HG03354 (cell line): ENCODE results near the gene MYRIP.

Source experiments
- ATAC-seq: cut with Tn5 transposase; IDR thresholded peaks from one replicate; pipeline ENCODE4 v1.9.1; 2021; ENCODE audit warnings: mild to moderate bottlenecking; ENCODE audit not compliant: unreplicated experiment, poor library complexity, severe bottlenecking

Gene MYRIP

DNA sequence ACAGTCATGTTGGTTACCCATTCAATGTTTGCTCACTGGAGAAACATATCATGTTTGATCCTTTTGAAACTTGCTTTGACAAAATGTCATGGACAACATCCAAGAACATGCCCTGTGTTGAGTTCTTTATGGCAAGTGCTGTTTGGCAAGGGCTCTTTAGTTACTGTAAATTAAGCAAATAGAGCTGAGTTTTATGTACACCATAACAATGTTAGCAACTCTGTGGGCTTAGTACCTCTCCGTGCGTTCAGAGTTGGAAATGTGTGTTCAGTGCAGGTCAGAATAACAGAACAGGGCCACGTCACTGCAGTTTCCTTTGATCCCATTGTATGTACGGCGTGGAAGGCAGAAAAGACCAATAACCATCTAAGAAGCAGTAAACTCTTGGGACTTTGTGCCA lies 132.5 kb downstream of the MYRIP start:
- no peak for ATAC-seq

DNA sequence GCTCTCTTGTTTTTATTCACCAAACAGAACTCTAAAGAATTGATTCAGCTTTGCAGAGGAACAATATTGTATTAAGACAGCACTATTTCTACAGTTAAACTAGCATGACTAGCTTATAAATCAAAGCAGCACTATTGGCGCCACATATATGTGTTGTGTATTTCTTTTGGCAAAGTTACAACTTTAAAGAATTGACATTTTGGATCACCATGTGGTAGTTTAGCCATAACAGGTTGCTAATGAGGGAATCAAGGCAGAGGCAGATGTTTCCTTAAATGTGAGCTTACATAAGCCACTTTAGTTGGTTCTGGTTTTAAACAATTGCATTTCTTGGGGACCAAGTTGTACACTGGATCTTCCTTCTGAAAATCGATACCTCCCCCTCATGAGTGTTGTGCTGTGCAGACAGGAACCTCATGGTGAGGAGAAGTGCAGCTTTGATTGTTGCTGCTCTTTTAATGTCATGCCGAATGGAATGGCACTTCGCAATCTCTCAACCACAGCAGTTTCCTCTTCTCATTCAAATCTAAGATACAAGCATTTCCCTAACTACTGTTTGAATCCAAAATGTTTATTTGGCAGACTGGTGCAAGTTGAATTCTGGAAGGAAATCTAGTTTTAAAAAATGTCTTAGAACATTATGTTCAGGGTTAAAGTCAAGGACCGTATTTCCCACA lies 151.2 kb downstream of the MYRIP start:
- no peak for ATAC-seq

DNA sequence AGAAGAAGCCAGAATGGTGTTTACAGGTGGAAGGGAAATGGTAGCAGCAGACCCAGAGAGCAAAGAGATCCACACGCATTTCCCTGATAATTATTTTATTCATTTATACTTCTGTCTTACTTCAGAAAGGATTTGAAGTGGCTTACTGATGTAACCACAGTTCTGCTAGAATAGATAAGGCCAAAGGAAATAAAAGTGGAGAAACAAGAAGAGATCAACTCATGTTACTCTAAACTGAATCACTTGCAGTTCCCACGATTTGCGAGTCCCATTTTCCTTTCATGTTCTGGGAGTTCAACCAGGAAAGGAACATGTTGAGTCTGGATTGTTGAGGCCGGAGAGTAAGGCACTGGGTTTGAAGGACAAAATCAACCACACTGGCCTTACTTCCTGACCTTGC lies 151.8 kb downstream of the MYRIP start:
- ATAC-seq, result no peak

DNA sequence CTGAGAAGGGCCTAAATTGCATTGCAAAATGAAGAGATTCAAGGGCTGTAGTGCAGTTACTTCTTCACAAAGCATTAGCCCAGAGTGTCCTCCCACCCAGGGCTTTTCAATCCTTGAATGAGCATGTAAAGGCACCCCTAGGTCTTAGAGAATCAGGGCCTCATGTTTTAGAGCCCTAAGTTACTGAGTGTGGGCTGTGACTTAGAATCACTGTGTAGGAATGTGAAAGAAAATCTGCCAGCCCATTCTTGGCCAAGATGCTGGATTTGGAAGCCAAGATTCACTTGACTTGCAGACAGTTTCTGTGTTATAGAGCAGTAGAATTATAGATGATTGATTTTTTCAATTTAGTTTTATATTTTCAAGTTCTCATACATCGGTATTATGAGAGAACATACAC lies 153.2 kb downstream of the MYRIP start:
- ATAC-seq, result no peak

DNA sequence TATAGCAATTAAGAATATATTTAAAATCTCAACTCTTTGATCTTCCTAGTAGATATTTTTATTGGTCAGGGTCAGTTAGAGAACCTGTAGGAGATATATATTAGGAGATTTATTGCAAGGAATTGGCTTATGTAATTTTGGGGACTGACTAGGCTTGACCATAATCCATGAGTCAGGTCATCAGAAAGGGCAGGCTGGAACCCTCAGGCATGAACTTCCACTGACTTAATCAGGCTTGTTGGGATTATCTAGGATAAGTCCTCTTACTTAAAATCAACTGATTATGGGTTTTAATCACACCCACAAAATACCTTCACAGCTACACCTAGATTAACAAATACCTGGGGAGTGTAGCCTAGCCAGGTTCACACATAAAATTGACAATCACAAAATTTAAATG lies 156.1 kb downstream of the MYRIP start:
- ATAC-seq, result no peak

DNA sequence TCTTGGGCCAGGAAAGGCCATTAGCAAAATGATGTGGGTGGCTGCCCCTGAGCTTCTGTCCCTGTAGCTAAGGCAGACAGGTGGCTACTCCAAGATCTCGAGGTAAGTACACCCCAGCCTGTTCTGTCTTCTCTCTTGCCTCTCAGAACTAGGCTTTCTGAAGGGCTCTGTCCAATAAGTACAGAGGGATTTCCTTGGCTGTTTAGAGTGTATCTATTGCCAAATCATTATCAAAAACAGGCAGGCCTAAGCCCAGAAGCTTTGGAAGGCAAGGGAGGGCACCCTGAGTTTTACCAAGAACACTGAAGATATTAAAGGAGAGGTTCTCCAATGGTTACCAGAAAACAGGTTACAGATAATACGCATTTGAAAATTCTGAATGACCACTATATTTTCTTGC lies 156.6 kb downstream of the MYRIP start:
- ATAC-seq, result no peak

DNA sequence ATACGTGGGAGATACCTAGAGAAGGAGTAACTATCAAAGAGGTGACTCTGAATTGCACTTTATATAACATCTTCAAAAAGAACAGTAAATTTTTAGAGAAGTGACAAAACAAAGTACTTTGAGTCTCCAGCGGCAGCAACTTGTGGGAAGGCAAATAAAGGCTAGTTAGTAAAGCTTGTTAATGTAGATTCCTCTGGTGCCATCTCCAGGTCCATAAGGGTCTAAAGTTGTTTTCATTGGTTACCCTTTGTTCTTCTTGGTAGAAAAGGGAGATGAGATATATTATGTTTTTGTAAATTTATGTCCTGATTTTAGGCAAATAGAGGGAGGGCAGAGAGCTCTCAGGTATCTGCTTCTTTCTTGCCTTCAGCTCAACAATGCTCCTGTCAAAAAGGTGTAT lies 161.6 kb downstream of the MYRIP start:
- no peak for ATAC-seq

DNA sequence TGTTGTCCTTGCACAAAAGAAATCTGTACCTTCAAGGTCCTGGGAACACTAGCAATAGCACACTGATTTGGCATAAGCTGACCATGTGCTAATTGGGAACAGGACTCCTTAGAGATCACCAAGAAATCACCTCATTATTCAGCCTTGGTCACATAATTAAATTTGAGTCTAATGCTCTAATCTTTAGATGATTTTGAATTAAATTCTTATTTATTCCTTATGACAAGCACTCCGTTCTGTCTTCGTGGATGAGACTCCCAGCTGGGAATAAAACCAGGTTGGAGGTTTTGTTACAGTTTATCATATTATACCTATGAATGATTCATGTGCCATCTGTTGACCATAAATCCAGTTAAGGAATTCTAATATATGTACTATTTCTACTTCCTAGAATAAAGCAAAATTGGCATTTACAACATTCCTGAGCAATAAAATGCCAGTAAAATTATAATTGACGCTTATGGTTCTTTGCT lies 162.2 kb downstream of the MYRIP start:
- no peak for ATAC-seq

DNA sequence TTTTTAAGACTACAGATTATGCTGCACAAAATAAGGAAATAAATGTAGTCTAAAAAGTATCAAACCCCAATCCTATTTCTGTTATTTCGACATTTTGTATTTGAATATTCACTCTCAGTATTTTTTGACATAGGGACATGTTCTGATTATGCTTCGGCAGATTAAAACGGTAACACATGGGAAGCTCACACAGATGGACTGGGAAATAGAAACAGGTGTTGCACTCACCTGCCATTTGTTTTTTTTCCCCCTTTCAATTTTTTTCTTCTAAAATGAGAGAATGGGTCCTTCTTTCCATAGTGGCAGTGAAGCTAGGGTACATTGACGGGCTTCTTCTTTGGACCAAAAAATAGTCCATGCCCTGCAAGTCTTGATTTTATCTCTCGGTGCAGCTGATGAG lies 163.1 kb downstream of the MYRIP start:
- ATAC-seq, result no peak

DNA sequence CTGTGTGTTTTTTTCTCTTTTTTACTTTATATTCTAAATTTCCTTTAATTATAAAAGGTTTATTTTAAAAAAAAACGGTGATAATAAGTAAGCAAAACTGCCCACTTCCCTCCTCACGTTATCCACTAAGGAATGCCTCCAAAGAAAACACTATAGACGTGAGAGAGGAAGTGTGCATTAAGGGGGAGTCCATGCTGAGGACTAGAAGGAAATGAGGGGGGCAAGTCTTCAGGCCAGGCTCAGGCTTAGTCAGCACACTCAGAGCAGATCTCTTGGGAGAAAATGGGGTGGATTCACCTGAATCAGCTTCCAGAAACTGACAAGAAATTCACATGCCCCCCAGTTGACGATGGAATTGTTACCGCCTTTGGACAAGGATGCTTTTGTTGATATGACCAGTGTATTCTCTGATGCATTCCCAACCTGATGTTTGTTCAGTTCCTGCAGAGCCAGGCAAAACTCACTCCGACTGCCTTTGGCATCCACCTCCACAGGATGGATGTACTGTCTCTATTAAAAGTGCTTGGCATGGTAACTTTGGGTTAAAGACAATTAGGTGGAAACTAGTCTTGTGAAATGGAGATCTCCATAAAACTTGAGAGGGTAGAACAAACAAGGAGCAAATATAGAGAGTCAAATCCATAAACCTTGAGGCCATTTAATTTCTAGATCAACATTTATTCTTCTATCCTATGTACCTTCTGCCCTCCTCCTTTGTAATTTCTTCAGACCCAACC lies 167.8 kb downstream of the MYRIP start:
- no peak for ATAC-seq

DNA sequence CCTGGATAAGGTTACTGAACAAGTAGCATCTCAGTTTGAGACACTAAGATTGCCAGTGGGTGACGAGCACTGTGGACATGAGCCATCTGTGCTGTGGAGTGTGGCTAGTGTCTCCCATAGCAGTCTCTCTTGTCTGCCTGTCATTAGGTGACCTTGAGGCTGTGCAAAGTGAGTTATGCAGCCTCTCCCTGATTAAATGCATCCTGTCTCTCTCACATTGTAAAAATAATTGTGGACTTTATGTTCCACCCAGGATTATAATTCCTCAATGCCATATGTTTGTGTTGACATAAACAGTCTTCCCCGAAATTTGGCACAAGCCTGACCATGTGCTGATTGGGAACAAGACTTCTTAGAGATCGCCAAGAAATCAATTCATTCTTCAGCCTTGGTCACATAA lies 168.9 kb downstream of the MYRIP start:
- no peak for ATAC-seq

DNA sequence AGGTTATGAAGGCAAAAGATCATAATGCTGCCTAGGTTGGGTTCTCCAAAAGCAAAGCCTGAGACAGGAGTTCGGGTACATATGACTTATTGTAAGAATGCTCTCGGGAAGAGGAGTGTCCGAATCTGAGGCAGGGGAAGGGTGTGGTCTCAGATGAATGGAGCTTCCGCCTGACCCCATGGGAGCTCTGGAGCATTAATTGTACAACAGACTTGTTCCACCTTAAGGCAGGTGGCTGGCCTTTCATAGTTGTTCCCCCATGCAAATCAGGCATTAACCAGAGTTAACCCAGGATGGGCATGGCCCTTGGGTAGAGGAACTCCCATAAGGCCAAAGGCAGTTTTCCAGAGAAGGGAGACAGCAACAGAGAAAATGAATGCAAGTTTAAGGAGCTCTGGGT lies 170.6 kb downstream of the MYRIP start:
- no peak for ATAC-seq

DNA sequence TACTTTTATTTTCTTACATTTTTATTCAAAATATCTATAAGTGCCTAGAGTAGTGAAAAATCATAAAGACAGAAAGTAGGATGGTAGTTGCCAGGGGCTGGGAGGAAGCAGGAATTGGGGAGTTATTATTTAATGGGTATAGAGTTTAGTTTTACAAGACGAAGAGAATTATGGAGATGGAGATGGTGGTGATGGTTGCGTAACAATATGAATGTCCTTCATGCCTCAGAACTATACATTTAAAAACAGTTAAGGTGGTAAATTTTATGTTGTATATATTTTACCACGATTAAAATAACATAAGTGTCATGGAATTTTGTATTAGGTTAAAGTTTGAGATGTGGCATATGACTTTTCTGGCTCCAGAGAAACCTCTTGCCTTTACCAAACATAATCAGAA lies 171.4 kb downstream of the MYRIP start:
- ATAC-seq, result no peak

DNA sequence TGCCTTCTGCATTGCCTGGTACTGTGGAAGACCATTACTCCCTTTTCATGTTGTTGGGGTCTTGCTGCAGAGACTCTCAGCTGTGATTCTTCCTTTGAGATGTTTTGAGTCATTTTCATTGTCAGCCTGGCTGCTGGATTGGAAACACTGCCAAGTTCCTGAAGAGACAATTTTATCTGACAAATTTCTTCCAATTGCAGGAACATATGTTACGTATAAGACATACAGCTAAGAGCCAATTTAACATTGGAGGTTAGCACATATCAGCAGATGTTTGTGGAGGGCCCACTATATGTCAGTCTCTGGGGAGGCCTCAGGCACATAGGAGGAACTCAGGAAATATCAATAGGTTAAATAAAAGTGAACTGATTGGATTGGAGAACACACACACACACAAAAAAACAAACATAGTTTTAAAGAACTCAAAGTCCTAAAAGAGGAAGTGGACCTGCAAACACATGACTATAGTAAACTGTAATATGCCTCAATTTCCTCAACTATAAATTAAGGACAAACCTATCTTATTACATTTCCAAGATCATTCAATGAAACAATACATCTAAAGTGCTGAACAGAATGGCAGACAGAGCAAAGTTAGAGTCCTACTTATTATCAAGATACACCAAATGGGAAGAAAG lies 172.3 kb downstream of the MYRIP start:
- no peak for ATAC-seq

DNA sequence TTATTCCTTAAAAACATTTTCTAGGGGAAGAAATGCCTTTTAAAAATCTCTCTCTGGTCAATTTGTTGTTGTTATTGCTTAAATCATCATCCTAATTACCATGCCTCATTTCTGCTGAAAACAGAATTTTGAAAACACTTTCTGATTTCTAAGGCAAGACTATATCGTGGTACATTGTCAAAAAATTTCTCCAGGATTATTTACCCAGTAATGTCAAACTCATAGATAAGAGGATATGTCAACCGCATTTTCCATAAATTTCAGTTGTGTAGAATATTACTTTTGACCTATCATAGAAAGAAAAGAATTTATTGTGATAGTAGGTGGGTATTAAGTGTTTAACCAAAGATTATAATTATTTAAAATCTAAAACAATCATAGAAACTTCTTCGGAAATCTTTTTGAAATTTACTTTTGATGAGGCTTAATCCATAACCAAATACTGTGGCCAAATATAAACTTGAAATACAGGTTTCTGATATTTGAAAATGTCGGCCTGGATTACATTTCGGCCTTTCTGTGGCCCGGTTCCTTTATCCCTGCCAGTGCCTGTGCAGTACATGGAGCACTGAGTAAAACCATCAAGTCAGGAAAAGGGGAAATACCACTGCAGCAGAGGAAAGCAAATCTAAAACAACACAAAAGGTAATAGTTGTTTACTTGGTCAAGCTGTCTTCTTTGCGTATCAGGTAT lies 173.4 kb downstream of the MYRIP start:
- no peak for ATAC-seq

DNA sequence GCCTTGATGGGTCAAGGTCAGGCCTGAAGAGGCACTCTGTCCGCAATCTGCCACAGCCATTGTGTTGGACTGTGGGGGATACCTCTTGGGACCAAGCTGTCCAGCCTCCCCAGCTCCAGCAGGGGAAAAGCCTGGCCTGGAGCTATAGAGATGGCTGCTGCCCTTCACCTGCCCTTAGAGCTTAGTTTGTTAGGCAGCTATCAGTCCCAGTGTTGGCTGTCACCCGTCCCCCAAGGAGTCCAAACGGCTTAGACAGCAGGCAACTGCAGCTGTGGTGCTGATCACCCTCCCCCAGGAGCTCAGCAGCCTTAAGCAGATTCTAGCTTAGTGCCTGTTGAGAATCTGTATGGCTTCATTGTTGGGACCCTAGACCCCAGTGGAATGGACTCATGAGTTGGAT lies 180.3 kb downstream of the MYRIP start:
- no peak for ATAC-seq

DNA sequence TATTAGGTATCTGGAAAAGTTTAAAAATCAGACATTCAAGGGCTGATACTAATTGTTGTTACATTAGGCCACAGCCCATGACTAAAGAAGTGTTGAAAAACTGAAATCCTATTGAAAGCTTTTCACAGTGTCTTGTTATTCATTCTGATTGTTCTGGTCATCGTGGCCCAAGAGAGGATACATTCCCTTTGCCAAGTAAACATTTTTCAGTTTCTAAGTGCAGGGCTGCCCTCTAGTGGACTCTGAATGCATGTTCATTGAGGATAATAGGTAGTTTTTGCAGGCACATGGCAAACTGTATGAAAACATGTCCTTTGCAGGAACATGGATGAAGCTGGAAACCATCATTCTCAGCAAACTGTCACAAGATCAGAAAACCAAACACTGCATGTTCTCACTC lies 181.1 kb downstream of the MYRIP start:
- ATAC-seq, result no peak

DNA sequence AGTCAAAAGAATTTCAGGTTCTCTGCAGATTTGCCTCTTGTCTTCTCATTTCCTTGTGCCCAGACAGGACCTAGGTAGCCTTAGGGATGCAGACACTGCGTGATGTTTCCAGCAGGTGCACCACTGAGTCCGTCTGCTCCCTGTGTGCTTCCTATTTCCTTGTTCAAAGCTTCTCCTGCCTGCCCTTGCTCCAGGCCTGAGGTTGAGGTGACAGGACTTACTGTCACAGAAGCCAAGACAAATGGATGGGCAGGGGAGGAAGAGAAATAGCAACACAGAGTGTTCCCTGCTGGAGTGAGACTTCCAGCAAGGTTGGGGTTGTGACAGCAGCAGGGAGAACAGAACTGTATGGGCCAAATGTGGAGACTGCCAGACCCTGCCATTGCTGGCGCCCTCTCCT lies 199.4 kb downstream of the MYRIP start:
- no peak for ATAC-seq

DNA sequence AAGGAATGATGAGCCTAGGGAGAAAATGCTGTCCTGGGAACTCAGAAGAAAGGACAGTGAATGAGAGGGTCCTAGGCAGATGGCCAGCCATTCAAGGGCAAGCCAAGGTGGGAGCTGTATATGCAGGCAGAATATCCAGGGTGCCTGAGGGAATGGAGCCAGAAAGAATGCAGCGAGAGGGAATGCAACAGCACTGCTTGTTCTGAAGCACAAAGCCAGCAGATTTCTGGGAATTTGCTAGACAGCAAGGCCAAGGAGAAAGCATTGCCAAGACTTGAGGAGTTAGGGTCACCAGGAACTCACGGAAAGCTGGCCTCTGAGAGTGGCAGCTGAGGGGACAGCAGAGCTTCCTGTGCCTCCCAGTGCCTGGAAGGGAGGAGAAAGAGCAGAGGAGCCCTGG lies 200.6 kb downstream of the MYRIP start:
- no peak for ATAC-seq

DNA sequence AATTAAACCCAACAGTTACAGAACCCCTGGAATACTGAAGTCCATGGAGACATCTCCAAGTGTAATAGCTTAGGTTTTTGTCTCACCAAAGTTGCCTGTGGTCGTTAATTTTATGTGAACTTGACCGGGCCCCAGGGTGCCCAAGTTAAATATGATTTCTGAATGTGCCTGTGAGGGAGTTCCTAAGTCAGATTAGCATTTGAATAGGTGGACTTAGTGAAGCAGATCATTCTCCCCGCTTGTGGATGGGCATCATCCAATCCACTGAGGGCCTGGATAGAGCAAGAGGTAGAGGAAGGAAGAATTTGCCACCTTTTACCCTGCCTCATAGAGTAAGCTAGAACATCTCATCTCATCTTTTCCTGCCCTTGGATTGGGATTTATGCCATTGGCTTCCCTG lies 203.0 kb downstream of the MYRIP start:
- no peak for ATAC-seq

DNA sequence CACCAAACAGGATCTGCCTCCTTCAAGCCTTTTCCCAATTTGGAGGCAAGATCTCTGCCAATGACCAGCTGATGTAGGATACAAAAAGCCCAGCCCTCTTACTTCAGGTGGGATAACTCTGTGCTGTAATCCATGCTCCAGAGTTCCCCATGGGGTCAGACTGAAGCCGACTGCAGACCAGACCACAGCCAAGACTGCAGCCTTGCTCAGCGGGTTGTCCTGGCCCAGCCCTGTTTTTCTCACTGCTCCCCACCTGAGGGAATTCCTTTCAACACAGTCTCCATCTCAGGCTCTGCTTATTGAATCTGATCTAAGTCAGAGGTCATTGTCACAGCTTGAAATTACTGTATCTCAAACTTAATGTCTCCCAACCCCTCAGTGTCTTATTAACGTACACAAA lies 207.0 kb downstream of the MYRIP start:
- no peak for ATAC-seq
